H1 (cell line): ENCODE measurements around the gene ACAD9. TPM values are rescaled to one million over a fixed set of nuclear protein-coding genes. Genes with fewer than 3 reads are reported as not detected.

Experiments
- BCL11A ChIP-seq, 2 experiments: IDR thresholded peaks; one replicate each; pipeline ENCODE4 v1.6.1; 2011; ENCODE audit warnings: low read depth in 2 of 2, low read length in 2 of 2, mild to moderate bottlenecking in 2 of 2
- CHD1 ChIP-seq: IDR thresholded peaks from 2 replicates; pipeline ENCODE4 v1.6.1; 2012; ENCODE audit warnings: low read depth, low read length, improper control_type of control experiment
- CHD7 ChIP-seq: fragments of 300-600 bp; sonication (generic); IDR thresholded peaks from 2 replicates; pipeline ENCODE4 v1.7.1; 2012; ENCODE audit warnings: low read length, moderate library complexity, mild to moderate bottlenecking, inconsistent platforms; ENCODE audit not compliant: insufficient replicate concordance
- CREB1 ChIP-seq: IDR thresholded peaks from 2 replicates; pipeline ENCODE4 v1.6.1; 2012; ENCODE audit warnings: inconsistent platforms
- GABPA ChIP-seq: IDR thresholded peaks from 2 replicates; pipeline ENCODE4 v1.6.1; 2011; ENCODE audit warnings: mild to moderate bottlenecking, low read length, moderate library complexity, borderline replicate concordance; ENCODE audit not compliant: insufficient read depth
- JUN ChIP-seq: IDR thresholded peaks from 2 replicates; pipeline ENCODE4 v1.6.1; 2011; ENCODE audit warnings: low read depth, mild to moderate bottlenecking, improper control_type of control experiment, low read length
- KDM5A ChIP-seq: fragments of 200-600 bp; IDR thresholded peaks from 2 replicates; pipeline ENCODE4 v1.7.1; 2012; ENCODE audit warnings: mild to moderate bottlenecking, low read length, inconsistent platforms, mixed read lengths
- SIX5 ChIP-seq: IDR thresholded peaks from 2 replicates; pipeline ENCODE4 v1.6.1; 2011; ENCODE audit warnings: mild to moderate bottlenecking, low read depth, low read length
- USF2 ChIP-seq: IDR thresholded peaks from 2 replicates; pipeline ENCODE4 v1.6.1; 2011; ENCODE audit warnings: low read length, improper control_type of control experiment
- polyA plus RNA-seq, 7 experiments: library from polyadenylated mRNA; depleted of rRNA in 3 of 7; stranded (reverse) in 5 of 7; unstranded in 2 of 7; fragments of >200 nt in 5 of 7; fragments of 200-250 nt in 2 of 7; gene quantifications; 1 replicate in 5 of 7; 2 replicates in 1 of 7; 4 replicates in 1 of 7; pipeline versions ENCODE4 v1.2.1 to v1.2.3, GENCODE V29; 2011 to 2013; ENCODE audit warnings: missing spikeins in 2 of 7, mixed read lengths in 2 of 7
- total RNA-seq: library from RNA; stranded (reverse); fragmentation: NEBNext Ultra II Directional; extraction: Animal tissue kit (Norgen Biotek cat#: 25700); gene quantifications from 2 replicates; pipeline ENCODE4 v1.2.1, GENCODE V29; 2021

Gene ACAD9
- total and polyA plus RNA-seq, 2 of the 8 experiments (the other 6 are each of a cell fraction or from before 2014, with no cell fraction given), result 27.5 to 28.9 TPM

- TF ChIP-seq CHD7 (no peak), CHD1 (no peak), CREB1 (peak; percentile 100), SIX5 (no peak), KDM5A (peak; percentile 65; the same call in 1 of the 2 replicates), USF2 (peak; percentile 98), BCL11A (IDR thresholded peaks at IDR 0.05; ENCODE audit: low read depth in 2 of 2, low read length in 2 of 2) (no peak), GABPA (no peak), JUN (peak; percentile 65)
These were observed at the start of gene ACAD9 (continued) for GRCh38 chr3:128879125-128879969.
